GM08714 (cell line): ENCODE measurements around the gene KIFC3.
"Not testable (repeated sequence)": the region's sequence is repeated elsewhere in the genome, so short reads cannot be mapped to it uniquely, and the experiment has no call there.

Experiments
- H3K4me3 ChIP-seq: fragments of 200-500 bp; sonication (Bioruptor generic); 2 replicates; pipeline ENCODE4 v1.5.1; 2014; ENCODE audit warnings: mild to moderate bottlenecking, low read length, inconsistent platforms
- ZNF274 ChIP-seq: IDR thresholded peaks from 2 replicates; pipeline ENCODE4 v1.6.1; 2012; ENCODE audit warnings: mild to moderate bottlenecking, low read depth, low read length

KIFC3 gene

GRCh38 chr16:57803134-57803990 is 1.1 kb upstream of the KIFC3 start:
- no peak for TF ChIP-seq ZNF274
- no peak overlapping the region for H3K4me3 ChIP-seq

GRCh38 chr16:57801809-57802340 is 416 bp downstream of the KIFC3 start:
- no peak for TF ChIP-seq ZNF274
- peak overlapping the region; percentile 19; the same call in 1 of the 2 replicates for H3K4me3 ChIP-seq

GRCh38 chr16:57801098-57801808 is 1.0 kb downstream of the KIFC3 start:
- no peak overlapping the region for H3K4me3 ChIP-seq

GRCh38 chr16:57800200-57801097 is 1.8 kb downstream of the KIFC3 start:
- H3K4me3 ChIP-seq, result no peak overlapping the region
- no peak for TF ChIP-seq ZNF274

More at GRCh38 chr16:57801098-57801808, 1.0 kb downstream of the KIFC3 start:
- no peak for TF ChIP-seq ZNF274

- H3K4me3 ChIP-seq, result no peak overlapping the region
Measured at GRCh38 chr16:57799600-57800199, 2.6 kb downstream of the KIFC3 start.

GRCh38 chr16:57798953-57799599 is 3.2 kb downstream of the KIFC3 start:
- no peak for TF ChIP-seq ZNF274
- H3K4me3 ChIP-seq, result no peak overlapping the region

More at GRCh38 chr16:57799600-57800199, 2.6 kb downstream of the KIFC3 start:
- TF ChIP-seq ZNF274, result no peak

- H3K4me3 ChIP-seq, result no peak overlapping the region
- TF ChIP-seq ZNF274, result no peak
Measured at GRCh38 chr16:57798267-57798810, 4.0 kb downstream of the KIFC3 start.

DNA sequence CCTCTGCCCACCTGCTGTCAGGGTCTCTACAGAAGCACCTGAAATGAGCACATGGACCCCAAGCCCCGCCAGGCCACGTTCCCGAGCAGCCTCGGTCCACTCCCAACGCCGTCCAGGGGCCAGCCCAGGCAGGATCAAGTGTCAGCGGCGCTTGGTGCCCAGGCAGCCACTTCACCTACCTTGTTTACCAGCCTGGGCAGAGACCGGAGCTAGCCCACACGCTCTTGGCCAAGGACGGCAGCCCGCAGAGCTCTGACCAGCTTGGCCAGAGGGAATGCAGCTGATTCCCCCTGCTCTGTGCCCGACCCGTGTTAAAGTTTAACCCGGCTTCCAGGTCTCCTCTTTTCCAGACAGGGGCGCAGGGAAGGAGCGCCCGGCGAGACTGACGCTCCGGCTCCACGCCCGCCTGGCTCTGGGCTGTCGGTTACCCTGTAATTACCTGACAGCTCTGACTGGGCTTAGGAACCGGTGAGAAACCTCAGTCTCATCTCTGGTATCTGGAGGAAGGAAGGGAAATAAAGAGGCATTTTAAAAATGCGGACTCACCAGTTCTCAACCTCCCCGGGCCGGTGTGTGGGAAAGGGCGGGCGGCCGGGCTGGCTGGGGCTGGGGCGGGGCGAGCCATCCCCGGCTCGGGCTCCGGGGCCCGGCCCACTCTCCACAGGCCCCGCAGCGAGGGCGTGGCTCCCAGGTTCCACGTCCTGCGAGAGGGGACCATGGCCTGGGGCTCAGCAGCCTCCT is 4.6 kb downstream of the KIFC3 start:
- no peak for TF ChIP-seq ZNF274
- no peak overlapping the region for H3K4me3 ChIP-seq

- TF ChIP-seq ZNF274, result no peak
Measured at GRCh38 chr16:57797216-57797525, 5.1 kb downstream of the KIFC3 start.

DNA sequence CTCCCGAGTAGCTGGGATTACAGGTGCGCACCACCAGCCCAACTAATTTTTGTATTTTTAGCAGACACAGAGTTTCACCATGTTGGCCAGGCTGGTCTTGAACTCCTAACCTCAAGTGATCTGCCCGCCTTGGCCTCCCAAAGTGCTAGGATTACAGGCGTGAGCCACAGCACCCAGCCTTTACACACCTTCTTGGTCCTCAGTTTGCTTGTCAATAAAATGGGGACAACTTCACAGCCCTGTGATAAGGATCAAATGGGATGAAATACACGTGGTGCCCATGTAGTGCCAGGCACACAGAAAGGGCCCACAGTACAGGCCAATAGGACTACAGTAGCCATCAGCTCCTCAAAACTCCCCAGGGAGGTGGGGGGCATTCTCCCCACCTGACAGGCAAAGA is 6.3 kb downstream of the KIFC3 start:
- not testable (repeated sequence) for H3K4me3 ChIP-seq

More at GRCh38 chr16:57797216-57797525, 5.1 kb downstream of the KIFC3 start:
- H3K4me3 ChIP-seq, result no peak overlapping the region

DNA sequence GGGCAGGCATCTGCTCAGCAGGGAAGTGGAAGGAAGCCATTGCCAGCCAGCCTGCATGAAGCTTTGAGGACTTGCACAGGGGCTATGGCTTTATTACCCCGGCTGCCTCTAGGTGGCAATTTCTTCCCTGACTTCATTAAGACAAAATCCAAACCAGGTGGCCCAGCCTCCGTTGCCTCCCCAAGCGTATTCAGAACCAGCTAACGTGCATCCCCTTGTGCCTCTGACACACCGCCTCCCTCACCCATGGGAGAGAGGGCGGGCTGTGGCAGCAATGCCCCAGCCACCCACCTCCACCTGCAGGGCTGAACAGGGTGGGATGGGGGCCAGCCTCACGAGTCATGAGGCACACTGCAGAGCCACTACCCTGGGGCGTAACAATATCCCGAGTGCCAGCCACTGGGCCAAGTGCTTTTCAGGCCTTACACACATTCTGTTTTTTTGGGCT is 6.8 kb downstream of the KIFC3 start:
- no peak for TF ChIP-seq ZNF274
- no peak overlapping the region for H3K4me3 ChIP-seq

GRCh38 chr16:57794849-57795430 is 7.4 kb downstream of the KIFC3 start:
- H3K4me3 ChIP-seq, result no peak overlapping the region
- no peak for TF ChIP-seq ZNF274
